MM.1S (cell line): ENCODE results near the gene MRPS27.

Experiments used
- DNase-seq: peaks from one replicate; pipeline ENCODE4 v3.0.0-alpha.2; 2015
- H2AFZ ChIP-seq: fragments of 300-600 bp; sonication (generic); 2 replicates; pipeline ENCODE4 v1.6.0; 2016; ENCODE audit warnings: antibody characterized with exemption, low read length
- H3F3A ChIP-seq: fragments of 300-600 bp; sonication (generic); 2 replicates; pipeline ENCODE4 v1.6.1; 2016; ENCODE audit warnings: mild to moderate bottlenecking, antibody characterized with exemption, low read length, moderate library complexity, mixed read lengths; ENCODE audit not compliant: insufficient read depth
- H3K27ac ChIP-seq: fragments of 300-600 bp; sonication (generic); 2 replicates; pipeline ENCODE4 v1.5.1; 2016; ENCODE audit warnings: mild to moderate bottlenecking, low read length
- H3K27me3 ChIP-seq: fragments of 300-600 bp; sonication (generic); replicated peaks from 2 replicates; pipeline ENCODE4 v1.6.0; 2016; ENCODE audit warnings: low read length; ENCODE audit not compliant: insufficient read depth
- H3K36me3 ChIP-seq: fragments of 300-600 bp; sonication (generic); replicated peaks from 2 replicates; pipeline ENCODE4 v1.6.1; 2016; ENCODE audit warnings: mild to moderate bottlenecking, low read length, mixed read lengths; ENCODE audit not compliant: insufficient read depth
- H3K4me1 ChIP-seq: fragments of 300-600 bp; sonication (generic); 2 replicates; pipeline ENCODE4 v1.6.1; 2016; ENCODE audit warnings: low read length, mixed read lengths
- H3K4me2 ChIP-seq: fragments of 300-600 bp; sonication (generic); 2 replicates; pipeline ENCODE4 v1.6.0; 2016; ENCODE audit warnings: low read depth, low read length
- H3K4me3 ChIP-seq: fragments of 300-600 bp; sonication (generic); 2 replicates; pipeline ENCODE4 v1.5.1; 2016; ENCODE audit warnings: low read length, mixed read lengths
- H3K79me2 ChIP-seq: fragments of 300-600 bp; sonication (generic); 2 replicates; pipeline ENCODE4 v1.6.1; 2016; ENCODE audit warnings: mixed run types, low read length, mixed read lengths
- H3K9ac ChIP-seq: fragments of 300-600 bp; sonication (generic); 2 replicates; pipeline ENCODE4 v1.6.1; 2016; ENCODE audit warnings: low read length, mixed read lengths
- H3K9me2 ChIP-seq: fragments of 300-600 bp; sonication (generic); replicated peaks from 2 replicates; pipeline ENCODE4 v1.6.1; 2016; ENCODE audit warnings: mild to moderate bottlenecking, low read length, mixed read lengths; ENCODE audit not compliant: insufficient read depth
- H3K9me3 ChIP-seq: fragments of 300-600 bp; sonication (generic); replicated peaks from 2 replicates; pipeline ENCODE4 v1.6.1; 2016; ENCODE audit warnings: mild to moderate bottlenecking, low read length, mixed read lengths; ENCODE audit not compliant: insufficient read depth
- H4K20me1 ChIP-seq: fragments of 300-600 bp; sonication (generic); 2 replicates; pipeline ENCODE4 v1.6.1; 2016; ENCODE audit warnings: mild to moderate bottlenecking, low read length, moderate library complexity, mixed read lengths; ENCODE audit not compliant: insufficient read depth
- EZH2 ChIP-seq: fragments of 300-600 bp; sonication (generic); optimal IDR thresholded peaks from 2 replicates; pipeline ENCODE3; 2017; ENCODE audit warnings: low read depth, mild to moderate bottlenecking, antibody characterized with exemption, low read length, mixed read lengths
- EZH2phosphoT487 ChIP-seq: fragments of 300-600 bp; sonication (generic); IDR thresholded peaks from 2 replicates; pipeline ENCODE4 v1.6.1; 2018; ENCODE audit warnings: antibody characterized with exemption, low read length
- TF ChIP-seq, protein P1 (sequence below): fragments of 300-600 bp; sonication (generic); IDR thresholded peaks from 2 replicates; pipeline ENCODE4 v1.5.1; 2016; ENCODE audit warnings: antibody characterized with exemption, low read length, mixed read lengths

The MRPS27 gene

GRCh38 chr5:72214168-72214567, 105.9 kb downstream of the MRPS27 start:
- no peak overlapping the region for H3K9ac ChIP-seq
- no peak overlapping the region for H3K4me3 ChIP-seq
- H3K9me2 ChIP-seq, result no peaks in the 10 kb centered on the region
- no peaks in the 10 kb centered on the region for H3K4me1 ChIP-seq
- no peaks in the 10 kb centered on the region for H4K20me1 ChIP-seq
- H3K27ac ChIP-seq, result no peak overlapping the region
- no peaks in the 10 kb centered on the region for H3K27me3 ChIP-seq
- H3K4me2 ChIP-seq, result no peak overlapping the region
- DNase-seq, result no peak
- no peak overlapping the region for H2AFZ ChIP-seq
- H3K79me2 ChIP-seq, result no peaks in the 10 kb centered on the region
- peaks cover 6% of the 10 kb centered on the region; the same call in 1 of the 2 replicates for H3K36me3 ChIP-seq
- no peaks in the 10 kb centered on the region for H3K9me3 ChIP-seq
- no peaks in the 10 kb centered on the region for H3F3A ChIP-seq
- TF ChIP-seq EZH2phosphoT487 (no peak), EZH2 (no peak)
- TF ChIP-seq, protein P1, sequence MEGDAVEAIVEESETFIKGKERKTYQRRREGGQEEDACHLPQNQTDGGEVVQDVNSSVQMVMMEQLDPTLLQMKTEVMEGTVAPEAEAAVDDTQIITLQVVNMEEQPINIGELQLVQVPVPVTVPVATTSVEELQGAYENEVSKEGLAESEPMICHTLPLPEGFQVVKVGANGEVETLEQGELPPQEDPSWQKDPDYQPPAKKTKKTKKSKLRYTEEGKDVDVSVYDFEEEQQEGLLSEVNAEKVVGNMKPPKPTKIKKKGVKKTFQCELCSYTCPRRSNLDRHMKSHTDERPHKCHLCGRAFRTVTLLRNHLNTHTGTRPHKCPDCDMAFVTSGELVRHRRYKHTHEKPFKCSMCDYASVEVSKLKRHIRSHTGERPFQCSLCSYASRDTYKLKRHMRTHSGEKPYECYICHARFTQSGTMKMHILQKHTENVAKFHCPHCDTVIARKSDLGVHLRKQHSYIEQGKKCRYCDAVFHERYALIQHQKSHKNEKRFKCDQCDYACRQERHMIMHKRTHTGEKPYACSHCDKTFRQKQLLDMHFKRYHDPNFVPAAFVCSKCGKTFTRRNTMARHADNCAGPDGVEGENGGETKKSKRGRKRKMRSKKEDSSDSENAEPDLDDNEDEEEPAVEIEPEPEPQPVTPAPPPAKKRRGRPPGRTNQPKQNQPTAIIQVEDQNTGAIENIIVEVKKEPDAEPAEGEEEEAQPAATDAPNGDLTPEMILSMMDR, result no peak

DNA sequence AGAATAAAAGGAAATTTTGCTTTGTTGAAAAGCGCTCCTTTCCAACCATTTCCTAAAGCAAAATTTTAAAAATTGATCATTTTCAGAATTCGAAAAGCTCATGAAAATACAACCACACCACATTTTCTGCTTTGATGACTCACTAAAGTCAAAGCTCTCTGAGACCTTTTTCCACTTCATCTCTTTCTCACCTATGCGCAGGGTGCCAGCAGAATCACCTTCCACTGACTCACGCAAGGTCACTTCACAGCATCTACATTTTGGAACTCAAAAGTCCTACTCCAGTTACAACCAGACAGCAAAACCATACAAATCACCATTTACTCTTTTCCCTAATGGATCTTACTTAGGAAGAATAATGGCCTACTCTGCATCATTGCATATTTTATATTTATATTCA, 106.6 kb downstream of the MRPS27 start:
- Histone ChIP-seq H4K20me1 (no peaks in the 10 kb centered on the region), H3K9ac (no peak overlapping the region), H3K9me3 (no peaks in the 10 kb centered on the region), H3K4me3 (no peak overlapping the region), H3K9me2 (no peaks in the 10 kb centered on the region), H3K27me3 (no peaks in the 10 kb centered on the region), H3F3A (no peaks in the 10 kb centered on the region), H3K79me2 (no peaks in the 10 kb centered on the region), H3K4me2 (no peak overlapping the region), H3K36me3 (peaks cover 5% of the 10 kb centered on the region; the same call in 1 of the 2 replicates), H3K27ac (no peak overlapping the region), H2AFZ (no peak overlapping the region), H3K4me1 (no peaks in the 10 kb centered on the region)
- no peak for TF ChIP-seq EZH2phosphoT487
- no peak for DNase-seq

DNA sequence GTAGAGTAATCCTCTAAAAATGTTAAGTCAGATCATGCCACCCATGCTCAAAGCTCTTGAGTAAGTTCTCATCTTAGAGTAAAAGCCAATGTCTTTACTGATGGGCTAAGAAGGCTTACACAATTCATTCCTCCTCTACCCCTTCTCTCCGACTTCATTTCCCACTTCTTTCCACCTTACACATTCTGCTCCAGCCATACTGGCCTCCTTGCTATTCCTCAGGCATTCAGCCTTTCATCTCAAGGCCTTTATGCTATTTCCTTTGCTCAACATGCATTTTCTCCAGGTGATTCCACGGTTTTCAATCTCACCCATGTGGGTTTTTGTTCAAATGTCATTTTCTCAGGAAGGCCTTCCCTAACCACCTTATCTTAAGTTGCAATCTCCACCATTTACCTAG, 107.9 kb downstream of the MRPS27 start:
- Histone ChIP-seq H4K20me1 (no peaks in the 10 kb centered on the region), H3K27me3 (no peaks in the 10 kb centered on the region), H3K9me2 (no peaks in the 10 kb centered on the region), H3K27ac (no peak overlapping the region), H3K4me1 (no peaks in the 10 kb centered on the region), H3K4me3 (no peak overlapping the region), H3K4me2 (no peak overlapping the region), H3K9ac (no peak overlapping the region), H3K9me3 (no peaks in the 10 kb centered on the region), H3K36me3 (no peaks in the 10 kb centered on the region), H3F3A (no peaks in the 10 kb centered on the region), H3K79me2 (no peaks in the 10 kb centered on the region), H2AFZ (no peak overlapping the region)
- TF ChIP-seq EZH2, result no peak
- TF ChIP-seq, protein P1, result no peak
- TF ChIP-seq EZH2phosphoT487, result no peak
- DNase-seq, result no peak

DNA sequence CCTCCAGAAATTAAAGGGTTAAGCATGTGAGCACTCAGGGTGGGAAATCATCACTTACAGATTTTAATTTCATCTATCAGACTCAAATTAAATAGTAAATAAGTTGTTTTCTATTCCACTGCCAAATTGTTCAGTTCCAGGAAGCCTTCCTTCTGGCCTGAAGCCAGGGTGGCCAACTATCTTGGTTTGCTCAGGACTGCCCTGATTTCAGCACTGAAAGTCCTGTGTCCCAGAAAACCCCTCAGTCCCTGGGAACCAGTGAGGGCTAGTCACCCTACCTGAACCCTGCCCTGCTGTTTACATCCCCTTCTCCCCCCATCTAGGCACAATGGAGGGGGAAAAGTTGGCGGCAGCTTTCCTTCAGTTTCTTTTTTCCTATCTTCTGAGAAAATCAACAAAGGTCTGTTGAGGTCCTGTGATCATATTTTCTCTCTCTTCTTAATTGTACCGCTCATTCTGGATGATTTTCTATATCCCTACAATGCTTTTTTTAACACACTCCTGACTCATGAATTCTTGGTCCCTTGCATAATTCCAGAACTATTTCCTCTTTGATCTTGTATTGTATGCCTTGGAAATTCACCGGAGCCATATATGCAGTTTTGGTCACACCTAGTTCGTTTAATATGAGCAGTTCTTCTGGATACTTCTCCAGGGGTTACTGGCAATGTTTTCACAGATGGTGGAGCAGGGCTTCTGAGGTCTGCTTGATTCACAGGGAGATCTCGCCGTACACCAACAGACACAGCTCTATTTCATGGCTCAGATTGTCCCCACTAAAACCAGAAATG, 109.0 kb downstream of the MRPS27 start:
- no peak for DNase-seq
- Histone ChIP-seq H3K9ac (no peak overlapping the region), H3K4me2 (no peak overlapping the region), H3K36me3 (no peaks in the 10 kb centered on the region), H4K20me1 (no peaks in the 10 kb centered on the region), H3K4me3 (no peak overlapping the region), H3K27me3 (no peaks in the 10 kb centered on the region), H2AFZ (no peak overlapping the region), H3K27ac (no peak overlapping the region), H3K4me1 (no peaks in the 10 kb centered on the region), H3K9me2 (no peaks in the 10 kb centered on the region), H3K79me2 (no peaks in the 10 kb centered on the region), H3K9me3 (no peaks in the 10 kb centered on the region), H3F3A (no peaks in the 10 kb centered on the region)
- no peak for TF ChIP-seq EZH2
- no peak for TF ChIP-seq EZH2phosphoT487
- TF ChIP-seq, protein P1, result no peak
